ENCODE data around the gene PLOD1. TPM values are rescaled to one million over a fixed set of nuclear protein-coding genes. Genes with fewer than 3 reads are reported as not detected.
A peak's percentile ranks its signal among the peaks of the same experiment; 100 is the strongest.

PLOD1 gene
- total RNA-seq, 1 donor = 35.5 TPM

DNA sequence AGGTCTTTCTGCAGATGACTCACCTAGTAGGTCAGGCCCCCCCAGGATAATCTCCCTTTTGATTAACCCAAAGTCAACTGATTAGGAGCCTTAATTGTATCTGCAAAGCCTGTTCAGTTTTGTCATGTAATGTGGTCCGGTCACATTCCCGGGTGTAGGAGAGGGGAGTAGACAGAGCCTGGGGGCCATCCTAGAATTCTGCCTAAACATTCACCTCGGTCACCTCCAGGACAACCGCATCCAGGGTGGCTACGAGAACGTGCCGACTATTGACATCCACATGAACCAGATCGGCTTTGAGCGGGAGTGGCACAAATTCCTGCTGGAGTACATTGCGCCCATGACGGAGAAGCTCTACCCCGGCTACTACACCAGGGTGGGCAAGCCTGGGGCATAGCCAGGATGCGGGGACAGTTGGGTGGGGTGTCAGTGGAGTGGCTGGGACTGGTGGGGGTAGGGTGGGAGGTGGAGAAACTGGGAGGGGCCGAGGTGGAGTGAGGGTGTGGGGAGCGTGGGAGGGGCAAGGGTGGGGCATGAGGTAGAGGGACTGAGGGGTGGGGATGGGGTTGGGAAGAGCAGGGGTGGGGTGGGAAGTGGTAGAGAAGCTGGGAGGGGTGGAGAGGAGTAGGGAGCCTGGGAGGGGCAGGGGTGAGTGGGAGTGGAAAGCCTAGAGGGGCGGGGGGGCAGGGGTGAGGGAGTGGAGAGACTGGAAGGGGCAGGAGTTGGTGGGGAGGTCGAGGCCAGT lies 36.1 kb downstream of the PLOD1 start:
- no peak for DNase-seq (ENCODE audit: low read depth in 2 of 3, low spot score in 2 of 3)

DNA sequence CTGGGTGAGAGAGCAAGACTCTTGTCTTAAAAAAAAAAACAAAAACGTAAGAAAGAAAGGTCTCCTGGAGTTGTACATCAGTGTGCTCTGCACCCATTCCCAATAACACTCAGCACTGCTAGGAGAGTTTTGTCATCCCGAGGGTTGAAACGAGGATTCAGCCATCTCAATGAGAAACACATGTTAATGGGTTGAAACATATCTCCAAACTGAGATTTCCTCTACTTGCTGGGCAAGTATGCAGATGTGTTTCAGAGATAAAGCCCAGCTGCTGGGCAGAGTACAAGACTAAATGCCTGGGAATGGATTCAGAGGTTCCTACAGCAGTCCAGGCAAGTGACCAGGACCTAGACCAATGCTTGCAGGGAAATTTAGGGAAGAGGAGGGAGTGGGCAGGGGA lies 43.1 kb downstream of the PLOD1 start:
- no peak for DNase-seq (ENCODE audit: low read depth in 2 of 3, low spot score in 2 of 3)

DNA sequence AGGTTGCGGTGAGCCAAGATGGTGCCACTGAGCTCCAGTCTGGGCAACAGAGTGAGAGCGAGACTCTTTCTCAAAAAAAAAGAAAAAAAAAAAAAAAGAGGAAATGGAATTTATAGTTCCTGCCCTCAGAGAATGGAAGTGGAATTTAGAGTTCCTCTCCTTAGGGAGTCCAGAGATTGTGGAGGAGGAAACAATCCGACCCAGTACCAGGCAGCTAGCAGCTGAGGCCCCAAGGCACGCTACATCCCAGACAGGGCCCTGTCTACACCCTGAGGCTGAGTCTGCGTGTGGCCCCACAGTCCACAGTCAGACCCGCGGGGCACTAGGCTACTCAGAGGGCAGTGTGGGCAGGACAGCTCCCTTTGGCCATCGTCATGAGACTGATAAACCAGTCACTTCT lies 43.8 kb downstream of the PLOD1 start:
- DNase-seq (ENCODE audit: low read depth in 2 of 3, low spot score in 2 of 3) = no peak

DNA sequence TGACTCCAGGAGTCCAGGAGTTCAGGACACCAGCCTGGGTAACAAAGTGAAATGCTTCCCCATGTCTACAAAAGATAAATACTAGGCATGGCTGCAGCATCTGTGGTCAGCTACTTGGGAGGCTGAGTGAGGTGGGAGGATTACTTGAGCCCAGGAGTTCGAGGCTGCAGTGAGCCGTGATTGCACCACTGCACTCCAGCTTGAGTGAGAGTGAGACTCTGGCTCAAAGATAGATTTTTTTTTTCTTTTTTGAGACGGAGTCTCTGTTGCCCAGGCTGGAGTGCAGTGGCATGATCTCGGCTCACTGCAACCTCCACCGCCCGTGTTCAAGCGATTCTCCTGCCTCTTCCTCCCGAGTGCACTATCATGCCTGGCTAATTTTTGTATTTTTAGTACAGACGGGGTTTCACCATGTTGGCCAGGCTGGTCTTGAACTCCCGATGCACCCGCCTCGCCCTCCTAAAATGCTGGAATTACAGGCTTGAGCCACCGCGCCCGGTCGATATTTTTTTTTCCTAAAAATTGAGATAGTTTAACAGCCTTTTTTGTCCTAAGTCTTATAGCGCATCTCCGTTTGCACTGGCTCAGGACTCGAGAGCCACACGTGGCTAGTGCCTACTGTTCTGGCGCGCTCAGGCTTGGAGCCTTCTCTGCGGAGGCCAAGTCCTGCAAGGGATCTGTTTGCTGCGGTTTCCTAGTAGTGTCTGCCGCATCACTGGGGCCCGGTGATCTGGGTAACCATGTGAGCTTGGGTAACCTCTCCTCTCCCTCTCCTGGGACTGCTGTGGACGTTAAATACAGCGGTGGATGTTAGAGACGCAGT lies 44.7 kb downstream of the PLOD1 start:
- DNase-seq (ENCODE audit: low read depth in 2 of 3, low spot score in 2 of 3) = no peak

DNA sequence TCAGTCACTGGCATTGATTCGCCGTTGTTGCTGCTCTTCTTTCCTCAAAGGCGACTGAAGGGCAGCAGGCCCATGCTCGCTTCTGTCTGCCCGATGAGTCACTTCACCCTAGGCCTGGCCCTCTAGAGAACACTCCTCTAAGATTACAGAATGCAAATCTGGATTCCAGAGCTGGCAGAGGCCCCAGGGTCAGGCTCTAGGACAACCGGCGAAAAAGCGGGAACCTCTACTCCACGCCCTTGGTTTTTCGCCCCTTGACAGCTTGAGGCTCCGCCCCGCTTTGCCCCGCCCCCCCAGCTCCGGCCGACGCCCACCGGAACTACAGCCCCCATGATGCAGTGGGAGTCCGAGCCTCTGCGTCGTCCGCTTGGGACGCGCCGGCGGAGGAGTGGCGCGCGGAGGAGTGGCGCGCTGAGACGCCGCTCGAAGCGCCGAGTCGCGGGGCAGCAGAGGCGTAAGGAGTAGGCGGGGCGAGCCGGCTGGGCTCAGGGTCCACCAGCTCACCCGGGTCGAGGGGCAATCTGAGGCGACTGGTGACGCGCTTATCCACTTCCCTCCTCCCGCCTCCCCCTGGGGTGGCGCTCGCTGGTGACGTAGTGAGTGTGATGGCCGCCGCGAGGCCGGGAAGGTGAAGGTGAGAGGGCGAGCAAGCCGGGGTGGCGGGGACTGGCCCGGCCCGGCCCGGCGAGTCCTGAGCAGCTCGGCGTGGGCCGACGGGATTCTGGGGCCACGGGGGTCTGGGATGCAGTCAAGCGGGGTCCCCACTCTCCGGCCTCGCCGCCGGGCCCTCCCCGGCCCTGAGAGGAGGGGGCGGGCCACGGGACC lies 45.5 kb downstream of the PLOD1 start, which contains the start of gene MFN2:
Gene MFN2, plus strand, starts transcription at position 594 of the 825 bp plus-strand sequence. CDS start 8,725 bp downstream, outside the sequence.
- DNase-seq (ENCODE audit: low read depth in 2 of 3, low spot score in 2 of 3) = peak; percentile 93 to 98 (median 98)

DNA sequence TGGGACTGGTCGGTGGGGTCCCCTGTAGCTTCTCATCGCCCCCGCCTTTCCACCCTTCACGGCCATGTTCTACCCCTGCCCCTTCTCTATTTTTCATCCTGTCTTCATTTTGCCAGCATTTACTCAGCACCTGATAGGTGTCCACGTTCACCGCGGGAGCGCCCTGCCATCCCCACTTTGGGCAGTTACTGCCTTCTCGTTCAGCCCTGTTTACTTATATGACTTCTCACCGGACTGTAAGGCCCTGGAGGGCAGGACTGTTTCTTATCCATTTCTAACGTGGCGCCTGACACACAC lies 46.1 kb downstream of the PLOD1 start:
- DNase-seq (ENCODE audit: low read depth in 2 of 3, low spot score in 2 of 3) = no peak

DNA sequence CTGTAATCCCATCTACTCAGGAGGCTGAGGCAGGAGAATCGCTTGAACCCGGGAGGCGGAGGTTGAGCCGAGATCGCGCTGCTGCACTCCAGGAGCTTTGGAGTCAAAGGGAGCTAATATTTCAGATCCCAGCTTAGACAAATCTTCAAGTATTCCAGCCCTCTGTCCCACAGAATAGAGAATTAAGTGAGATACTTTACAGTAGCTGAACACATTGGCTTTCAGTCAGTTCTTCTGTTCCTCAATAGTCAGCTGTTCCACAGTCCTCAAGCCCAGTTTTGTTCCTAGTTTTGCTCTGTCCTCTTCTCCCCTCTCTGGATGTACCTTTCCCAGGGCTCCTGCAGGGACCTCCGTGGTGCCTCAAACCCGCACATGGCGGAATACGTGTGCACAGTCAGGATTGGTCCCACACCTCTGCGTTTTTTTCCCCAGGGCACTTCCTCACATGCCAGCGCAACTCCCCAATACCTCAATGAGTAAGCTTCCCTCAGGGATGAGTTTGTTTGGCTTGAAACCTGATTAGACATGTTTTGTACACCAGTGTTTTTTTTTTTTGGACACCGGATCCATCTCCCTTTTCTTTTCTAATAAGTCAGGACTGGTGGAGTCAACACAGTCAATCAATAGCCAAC lies 47.0 kb downstream of the PLOD1 start:
- no peak for DNase-seq (ENCODE audit: low read depth in 2 of 3, low spot score in 2 of 3)

DNA sequence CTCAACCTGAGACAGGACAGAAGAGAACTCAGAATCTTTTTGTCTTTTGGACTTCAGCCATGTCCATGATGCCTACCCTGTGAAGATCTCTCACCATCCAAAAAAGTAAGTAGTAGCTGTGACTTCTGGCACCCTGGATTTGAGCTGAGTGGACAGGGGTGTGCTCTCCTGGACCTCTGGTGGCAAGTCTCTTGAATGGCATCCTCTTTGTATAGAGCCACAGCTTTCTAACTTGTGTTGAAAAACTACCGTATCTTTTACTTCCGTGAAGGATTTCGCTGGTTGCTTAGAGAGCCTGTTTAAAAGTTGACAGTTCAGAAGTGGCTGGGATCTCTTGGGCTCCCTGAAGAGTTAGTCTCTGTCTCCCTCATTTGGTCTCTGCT lies 47.5 kb downstream of the PLOD1 start:
- peak in 1 of 3 donors; percentile 31 for DNase-seq (ENCODE audit: low read depth in 2 of 3, low spot score in 2 of 3)

DNA sequence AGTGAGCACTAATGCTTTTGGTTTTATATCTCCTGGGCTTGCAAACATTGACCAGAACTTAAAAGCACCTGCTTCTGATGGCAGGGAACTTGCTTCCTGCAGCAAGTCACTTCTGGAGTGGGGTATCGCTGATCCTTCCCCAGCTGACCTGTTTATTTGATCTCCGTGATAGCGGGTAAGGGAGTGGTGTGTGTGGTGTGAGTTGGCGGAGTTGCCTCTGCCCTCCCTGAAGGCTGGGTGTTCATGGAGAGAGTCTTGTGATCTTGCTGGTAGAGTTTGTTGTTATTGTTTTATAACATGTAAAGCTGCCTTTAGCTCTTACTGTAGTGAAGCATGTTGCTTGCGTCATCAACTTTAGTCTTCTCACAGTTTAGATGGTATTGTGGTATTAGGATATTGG lies 49.6 kb downstream of the PLOD1 start:
- DNase-seq (ENCODE audit: low read depth in 2 of 3, low spot score in 2 of 3) = no peak

DNA sequence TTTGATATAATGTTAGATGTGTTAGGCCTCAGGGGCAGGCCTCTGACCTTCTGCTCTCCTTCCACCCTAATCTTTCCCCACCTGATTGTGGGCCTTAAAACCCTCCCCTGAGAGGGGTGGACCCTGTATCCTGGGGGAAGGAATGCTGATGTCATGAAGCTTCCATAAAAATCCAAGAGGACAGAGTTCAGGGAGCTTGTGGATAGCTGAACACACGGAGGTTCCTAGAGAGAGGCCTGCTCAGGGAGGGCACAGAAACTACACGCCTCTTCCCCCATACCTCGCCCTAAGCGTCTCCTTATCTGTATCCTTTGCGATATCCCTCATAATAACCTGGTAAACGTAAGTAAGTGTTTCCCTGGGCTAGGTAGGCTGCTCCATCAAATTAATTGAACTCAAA lies 50.1 kb downstream of the PLOD1 start:
- no peak for DNase-seq (ENCODE audit: low read depth in 2 of 3, low spot score in 2 of 3)

DNA sequence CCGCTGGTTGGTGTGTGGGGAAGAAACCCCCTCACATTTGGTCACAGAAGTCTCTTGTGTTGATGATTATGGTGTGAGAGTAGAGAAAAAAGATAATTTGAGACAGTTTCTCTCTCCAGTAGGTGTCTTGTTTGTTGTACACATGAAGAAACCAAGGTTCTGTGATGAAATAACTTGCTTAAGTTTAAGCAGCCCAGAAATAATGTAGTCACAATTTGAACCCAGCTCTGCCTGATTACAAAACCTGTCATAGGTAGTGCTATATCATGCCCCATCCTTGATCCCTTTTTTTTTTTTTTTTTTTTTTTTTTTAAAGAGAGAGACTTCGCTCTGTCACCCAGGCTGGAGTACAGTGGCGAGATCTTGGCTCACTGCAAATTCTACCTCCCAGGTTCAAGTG lies 50.7 kb downstream of the PLOD1 start:
- no peak for DNase-seq (ENCODE audit: low read depth in 2 of 3, low spot score in 2 of 3)

DNA sequence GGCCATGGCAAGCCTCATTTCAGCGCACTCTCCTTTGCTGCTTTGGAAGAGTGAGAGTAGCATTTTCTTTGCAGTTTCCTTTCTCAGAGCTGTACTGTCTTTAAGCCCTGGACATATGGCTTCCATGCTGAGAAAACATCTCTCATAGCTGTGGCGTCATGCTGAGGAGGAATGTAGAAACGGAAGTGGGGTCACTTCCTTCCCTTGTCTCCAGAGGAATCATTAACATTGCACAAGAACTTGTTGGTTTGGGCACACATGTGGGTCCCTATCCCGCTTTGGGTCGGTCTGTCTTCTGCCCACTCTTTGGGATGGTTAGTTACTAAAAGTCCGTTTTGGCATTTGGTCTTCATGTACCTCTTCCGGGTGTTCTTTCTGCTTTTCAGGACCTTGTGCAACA lies 51.3 kb downstream of the PLOD1 start:
- DNase-seq (ENCODE audit: low read depth in 2 of 3, low spot score in 2 of 3) = no peak

DNA sequence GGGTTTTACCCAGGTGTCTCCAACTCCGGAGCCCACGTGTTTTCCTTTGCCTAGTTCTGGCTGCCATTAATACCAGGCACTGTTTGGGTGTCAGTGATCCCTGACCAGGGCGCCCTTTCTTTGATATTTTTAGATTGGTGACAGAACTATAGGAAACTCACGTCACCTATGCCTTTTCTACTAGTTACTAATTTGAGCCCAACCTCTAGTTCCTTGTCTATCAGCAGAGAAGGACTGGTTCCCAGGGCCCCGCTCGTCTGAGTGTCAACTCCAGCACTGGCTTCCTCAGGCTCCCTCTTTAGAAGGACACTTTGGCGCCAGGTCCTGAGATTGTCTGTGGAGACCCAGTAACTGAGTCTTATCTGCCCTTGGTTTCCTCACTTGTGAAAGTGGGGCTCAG lies 55.2 kb downstream of the PLOD1 start:
- no peak for DNase-seq (ENCODE audit: low read depth in 2 of 3, low spot score in 2 of 3)

DNA sequence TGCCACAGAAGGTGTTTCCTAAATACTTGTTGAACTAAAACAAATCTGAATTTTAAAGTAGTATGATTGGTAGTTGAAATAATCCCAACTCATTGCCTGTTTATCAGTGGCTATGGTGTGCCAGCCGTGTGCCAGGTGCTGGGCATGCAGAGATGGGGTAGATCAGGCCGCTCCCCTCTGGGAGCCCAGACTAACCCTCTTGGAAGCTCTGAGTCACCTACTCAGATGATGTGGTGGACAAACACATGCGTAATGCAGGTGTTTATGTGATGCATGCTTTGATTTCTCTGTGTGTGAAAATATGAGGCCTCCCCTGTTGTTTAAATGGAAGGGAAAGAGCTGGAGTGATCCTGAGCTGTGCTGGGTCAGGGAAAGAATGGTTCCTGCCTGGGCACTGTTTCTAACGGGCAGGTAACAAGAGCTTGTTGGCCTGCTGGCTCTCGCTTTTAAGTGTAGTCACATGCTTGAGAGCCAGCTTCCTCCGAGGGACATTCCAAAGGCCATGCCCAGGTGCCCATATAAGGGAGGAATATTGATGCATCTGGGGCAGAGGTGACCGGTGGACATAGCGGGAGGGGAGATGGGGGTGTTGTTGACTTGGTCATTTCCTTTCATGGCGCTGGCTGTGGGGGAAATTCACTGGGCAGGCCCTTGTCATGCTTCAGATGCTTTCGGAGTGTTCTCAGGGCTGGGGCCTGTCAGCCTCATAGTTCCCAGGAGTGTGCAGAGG lies 56.0 kb downstream of the PLOD1 start:
- no peak for DNase-seq (ENCODE audit: low read depth in 2 of 3, low spot score in 2 of 3)

DNA sequence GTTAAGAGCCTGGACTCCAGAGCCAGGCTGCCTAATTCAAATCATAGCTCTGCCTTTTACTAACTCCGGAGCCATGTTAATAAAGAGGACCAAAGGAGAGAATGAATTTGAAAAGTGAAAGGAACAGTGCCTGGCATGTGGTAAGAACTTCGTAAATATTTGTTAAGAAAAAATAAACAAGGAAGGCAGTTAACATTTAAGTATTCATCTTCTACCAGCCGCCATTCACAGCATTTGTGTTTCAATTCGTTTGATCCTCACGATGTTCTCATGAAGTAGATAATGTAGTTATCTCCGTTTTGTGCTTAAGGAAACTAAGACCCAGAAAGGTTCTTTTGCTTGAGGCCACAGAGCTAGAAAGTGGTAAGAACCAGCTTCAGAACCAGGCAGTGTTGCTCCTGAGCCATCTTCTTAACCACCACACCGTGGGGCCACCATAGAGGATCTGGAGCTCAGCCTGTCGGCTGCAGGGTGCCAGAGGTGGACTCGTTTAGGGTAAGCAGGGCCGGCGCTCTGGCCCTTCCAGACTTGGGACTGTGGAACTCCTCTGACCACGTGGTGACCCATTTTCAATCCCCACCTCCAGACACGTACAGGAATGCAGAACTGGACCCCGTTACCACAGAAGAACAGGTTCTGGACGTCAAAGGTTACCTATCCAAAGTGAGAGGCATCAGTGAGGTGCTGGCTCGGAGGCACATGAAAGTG lies 57.6 kb downstream of the PLOD1 start:
- DNase-seq (ENCODE audit: low read depth in 2 of 3, low spot score in 2 of 3) = no peak

DNA sequence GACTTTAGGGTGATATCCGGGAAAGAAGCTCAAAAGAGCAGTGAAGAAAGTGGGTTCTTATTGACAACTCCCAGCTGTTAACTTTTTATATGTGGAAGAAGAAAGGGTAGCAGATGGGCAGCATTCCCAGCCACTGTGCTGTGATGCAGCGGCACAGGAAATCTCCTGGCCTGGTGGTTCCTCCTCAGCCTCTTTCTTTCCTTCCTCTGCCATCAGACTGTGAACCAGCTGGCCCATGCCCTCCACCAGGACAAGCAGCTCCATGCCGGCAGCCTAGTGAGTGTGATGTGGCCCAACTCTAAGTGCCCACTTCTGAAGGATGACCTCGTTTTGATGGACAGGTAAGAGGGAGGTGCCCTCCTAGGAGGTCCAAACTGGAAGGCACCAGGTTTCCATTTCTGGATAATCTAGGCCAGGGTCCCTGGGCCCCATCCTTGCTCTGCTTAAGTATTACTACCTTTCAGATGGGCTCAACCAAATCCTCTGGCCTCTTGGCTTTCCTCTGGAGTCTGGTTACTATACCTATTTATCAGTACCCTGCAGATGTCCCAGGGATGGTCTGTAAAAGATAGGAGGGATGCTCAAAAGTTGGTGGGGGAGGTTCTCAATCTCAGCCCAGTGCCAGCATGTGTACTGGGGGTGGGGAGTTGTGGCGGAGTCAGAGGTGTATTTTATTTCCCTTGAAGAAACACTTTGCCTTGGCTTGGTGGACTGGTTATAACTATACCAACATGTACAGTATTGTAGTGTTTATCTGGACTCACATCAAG lies 62.7 kb downstream of the PLOD1 start:
- no peak for DNase-seq (ENCODE audit: low read depth in 2 of 3, low spot score in 2 of 3)

DNA sequence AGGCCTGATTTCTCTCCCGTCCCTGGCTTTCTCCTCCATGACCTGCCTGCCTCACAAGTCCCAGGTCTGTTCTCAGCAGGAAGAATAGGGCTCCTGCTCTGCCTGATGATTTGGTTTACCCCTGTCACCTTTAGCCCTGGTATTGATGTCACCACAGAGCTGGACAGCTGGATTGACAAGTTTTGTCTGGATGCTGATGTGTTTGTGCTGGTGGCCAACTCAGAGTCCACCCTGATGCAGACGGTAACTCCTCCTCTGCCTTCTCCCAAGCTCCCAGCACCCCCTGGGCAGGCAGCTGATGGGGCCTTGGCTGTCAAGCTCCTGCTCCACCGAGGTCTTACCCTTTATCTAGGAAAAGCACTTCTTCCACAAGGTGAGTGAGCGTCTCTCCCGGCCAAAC lies 64.1 kb downstream of the PLOD1 start:
- no peak for DNase-seq (ENCODE audit: low read depth in 2 of 3, low spot score in 2 of 3)

DNA sequence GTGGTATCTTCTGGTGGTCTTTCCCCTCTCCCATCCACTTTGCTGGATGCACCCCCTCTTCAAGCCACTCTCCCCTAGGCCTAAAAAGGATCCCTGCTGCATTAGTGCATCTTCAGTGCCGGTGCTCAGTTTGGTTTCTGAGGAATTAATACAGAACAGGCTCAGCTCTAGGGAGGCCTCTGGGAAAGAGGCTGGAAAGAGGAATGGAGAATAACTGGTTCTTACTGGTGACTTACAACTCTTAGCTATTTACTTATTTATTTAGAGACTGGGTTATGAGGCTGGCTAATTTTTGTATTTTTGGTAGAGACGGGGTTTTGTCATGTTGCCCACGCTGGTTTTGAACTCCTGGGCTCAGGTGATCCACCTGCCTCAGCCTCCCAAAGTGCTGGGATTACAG lies 64.7 kb downstream of the PLOD1 start:
- no peak for DNase-seq (ENCODE audit: low read depth in 2 of 3, low spot score in 2 of 3)
